H7 (cell line): ENCODE results near the gene FARP2. TPM values are rescaled to one million over a fixed set of nuclear protein-coding genes. Genes with fewer than 3 reads are reported as not detected.
A peak's percentile ranks its signal among the peaks of the same experiment; 100 is the strongest.

Source experiments
- DNase-seq: peaks from one replicate; pipeline ENCODE4 v3.0.0; 2012
- H3K27me3 ChIP-seq: 2 replicates; pipeline ENCODE4 v1.6.0; 2011; ENCODE audit warnings: mild to moderate bottlenecking, low read length; ENCODE audit not compliant: control insufficient read depth, insufficient read depth
- H3K36me3 ChIP-seq: replicated peaks from 2 replicates; pipeline ENCODE4 v1.5.1; 2011; ENCODE audit warnings: low read length; ENCODE audit not compliant: control insufficient read depth, insufficient read depth
- H3K4me3 ChIP-seq: 2 replicates; pipeline ENCODE4 v1.5.1; 2011; ENCODE audit warnings: low read depth, mild to moderate bottlenecking, control low read depth, low read length, moderate library complexity; ENCODE audit not compliant: insufficient read depth
- total RNA-seq: library from RNA; depleted of rRNA; stranded (reverse); fragments of >200 nt; shearing (Covaris generic); gene quantifications from 2 replicates; pipeline ENCODE4 v1.2.3, GENCODE V29; 2014

Gene FARP2
- total RNA-seq, 1 experiment from 2014 or later = 19.5 TPM

DNA sequence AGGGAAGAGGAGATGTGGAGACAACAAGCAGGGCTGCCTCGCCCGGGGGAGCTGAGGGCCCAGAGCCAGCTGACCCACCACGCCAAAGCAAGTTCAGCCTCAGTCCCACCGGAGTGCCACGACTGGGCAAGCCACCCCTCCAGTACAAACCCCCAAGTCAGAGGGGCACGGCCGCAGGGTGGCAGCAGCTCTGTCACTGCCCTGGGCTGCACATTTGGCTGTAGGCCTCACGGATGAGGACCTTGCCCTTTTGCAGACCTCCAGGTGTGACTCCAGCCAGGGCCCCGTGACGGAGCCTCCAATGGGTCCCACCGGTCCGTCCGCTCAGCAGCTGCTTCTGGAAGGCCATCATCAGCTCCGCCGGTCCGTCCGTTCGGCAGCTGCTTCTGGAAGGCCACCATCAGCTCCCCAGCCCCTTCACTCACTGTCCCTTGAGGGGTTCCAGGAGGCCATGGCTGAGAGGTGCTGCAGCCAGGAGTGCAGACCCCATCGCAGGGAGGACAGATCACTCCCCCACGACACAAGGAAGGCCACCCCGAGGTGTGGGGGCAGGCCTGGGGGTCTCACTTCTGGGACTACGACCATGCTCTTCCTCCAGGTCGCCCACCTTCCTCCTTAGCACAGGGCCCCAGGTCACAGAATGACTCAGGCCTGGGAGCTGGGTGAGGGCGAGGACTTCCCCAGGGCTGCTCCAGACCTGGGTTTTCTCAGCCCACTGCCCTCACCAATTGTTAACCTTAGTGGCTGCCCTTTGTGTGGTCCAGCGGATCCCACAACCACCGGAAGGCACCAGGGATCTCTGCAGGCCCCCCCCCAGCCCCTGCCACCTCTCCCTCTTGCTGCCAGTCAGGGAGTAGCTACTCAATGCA lies 176.9 kb downstream of the FARP2 start:
- Histone ChIP-seq H3K27me3 (no peaks in the 10 kb centered on the region), H3K36me3 (no peaks in the 10 kb centered on the region), H3K4me3 (no peak overlapping the region)
- peak; percentile 41 for DNase-seq

- no peaks in the 10 kb centered on the region for H3K27me3 ChIP-seq
- no peaks in the 10 kb centered on the region for H3K36me3 ChIP-seq
- H3K4me3 ChIP-seq = no peak overlapping the region
- DNase-seq = no peak
Measured at GRCh38 chr2:241534293-241534692, 178.2 kb downstream of the FARP2 start.

DNA sequence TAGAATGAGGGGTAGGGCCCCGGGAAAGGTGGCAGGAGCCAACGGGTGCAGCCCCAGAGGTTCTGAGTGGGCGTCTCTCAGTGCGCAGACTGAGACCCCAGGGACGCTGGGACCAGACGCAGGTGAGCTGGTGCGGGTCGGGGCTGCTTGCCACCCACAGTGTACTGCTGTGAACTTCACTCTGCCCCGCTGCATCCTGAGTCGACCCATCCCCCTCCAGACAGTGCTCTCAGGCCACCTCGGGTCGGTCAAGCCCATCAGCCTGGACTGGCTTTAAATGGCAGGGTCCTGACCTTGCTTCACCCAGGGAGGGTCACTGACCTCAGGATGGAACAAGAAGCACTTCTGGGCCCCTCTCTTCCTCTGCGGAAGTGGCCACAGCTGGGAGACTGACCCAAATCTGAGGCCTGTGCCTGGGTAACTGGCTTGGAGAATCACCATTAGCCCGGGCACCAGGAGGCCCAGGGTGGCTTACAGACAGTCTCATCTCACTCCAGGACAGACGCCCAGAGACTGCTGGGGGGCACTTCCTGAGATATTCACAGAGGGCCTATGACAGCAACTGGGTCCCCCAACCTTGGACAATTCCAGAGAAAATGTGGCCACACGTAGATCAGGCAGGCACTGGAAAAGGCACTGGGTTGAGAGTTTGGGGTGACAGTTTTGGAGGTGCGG lies 178.8 kb downstream of the FARP2 start:
- DNase-seq = peak; percentile 51
- Histone ChIP-seq H3K27me3 (peaks cover under 1% of the 10 kb centered on the region; the same call in 1 of the 2 replicates), H3K4me3 (no peak overlapping the region), H3K36me3 (no peaks in the 10 kb centered on the region)

- H3K4me3 ChIP-seq = no peak overlapping the region
- peak; percentile 43 for DNase-seq
- peaks cover 11% of the 10 kb centered on the region; the same call in 1 of the 2 replicates for H3K27me3 ChIP-seq
- H3K36me3 ChIP-seq = no peaks in the 10 kb centered on the region
Measured at GRCh38 chr2:241535871-241536655, 180.0 kb downstream of the FARP2 start.

- H3K36me3 ChIP-seq = no peaks in the 10 kb centered on the region
- H3K27me3 ChIP-seq = peaks cover 31% of the 10 kb centered on the region
- no peak overlapping the region for H3K4me3 ChIP-seq
- peak; percentile 40 for DNase-seq
Measured at GRCh38 chr2:241538838-241539615, 182.9 kb downstream of the FARP2 start.

DNA sequence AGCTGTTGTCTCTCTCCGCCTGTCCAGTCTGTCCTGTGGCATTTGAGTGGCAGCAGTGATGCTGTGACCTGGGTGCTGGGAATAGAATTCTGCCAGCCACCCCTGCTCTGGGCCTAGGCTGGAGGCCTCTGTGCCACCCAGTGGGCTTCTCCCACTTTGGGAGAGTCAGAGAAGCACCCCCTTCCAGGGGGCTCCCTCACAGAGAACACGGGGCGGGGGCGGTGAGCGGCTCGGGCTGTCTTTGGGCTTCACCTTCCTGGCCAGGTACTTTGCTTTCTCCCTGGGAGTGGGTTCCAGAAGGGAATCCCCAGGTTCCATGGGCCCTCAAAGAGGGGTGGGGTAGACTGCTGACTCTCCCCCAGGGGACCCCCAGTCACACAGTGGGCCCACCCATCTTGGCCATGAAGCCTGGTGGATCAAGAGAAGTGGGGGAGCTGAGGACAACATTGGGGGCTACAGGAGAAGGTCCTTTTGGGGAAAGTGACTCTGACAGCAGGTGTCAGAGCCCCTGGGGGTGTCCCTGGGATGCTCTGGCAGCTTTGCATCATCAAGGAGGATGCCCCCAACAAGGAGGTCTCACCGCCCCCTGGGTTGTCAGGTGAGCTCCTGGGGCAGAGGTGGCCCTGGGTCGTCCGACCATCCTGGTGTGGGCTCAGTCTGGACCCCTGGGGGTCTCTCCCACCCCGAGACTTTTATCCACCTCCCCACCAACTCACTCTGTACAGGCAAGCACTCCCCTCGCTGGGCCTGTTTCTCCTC lies 183.7 kb downstream of the FARP2 start:
- peaks cover 31% of the 10 kb centered on the region for H3K27me3 ChIP-seq
- H3K4me3 ChIP-seq = no peak overlapping the region
- H3K36me3 ChIP-seq = no peaks in the 10 kb centered on the region
- peak; percentile 36 for DNase-seq

DNA sequence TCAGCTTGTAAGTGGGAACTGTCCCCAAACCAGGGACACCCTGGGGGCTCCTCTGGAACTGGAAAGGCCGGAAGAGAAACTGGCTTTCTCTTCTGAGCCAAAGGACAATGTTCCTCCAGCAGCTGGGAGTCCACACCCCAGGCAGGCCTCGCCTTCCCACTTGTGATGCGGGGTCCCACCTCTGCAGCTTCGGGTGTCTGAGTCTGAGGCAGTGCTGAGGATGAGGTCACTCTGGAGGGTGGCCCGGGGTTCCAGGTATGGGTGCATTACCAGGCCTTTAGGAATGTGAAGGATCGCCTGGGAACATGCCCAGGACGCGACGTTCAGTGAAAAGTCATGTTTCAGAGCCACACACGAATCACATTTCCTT lies 184.3 kb downstream of the FARP2 start:
- H3K36me3 ChIP-seq = no peaks in the 10 kb centered on the region
- peaks cover 31% of the 10 kb centered on the region for H3K27me3 ChIP-seq
- peak overlapping the region; percentile 47 for H3K4me3 ChIP-seq
- DNase-seq = peak; percentile 66

DNA sequence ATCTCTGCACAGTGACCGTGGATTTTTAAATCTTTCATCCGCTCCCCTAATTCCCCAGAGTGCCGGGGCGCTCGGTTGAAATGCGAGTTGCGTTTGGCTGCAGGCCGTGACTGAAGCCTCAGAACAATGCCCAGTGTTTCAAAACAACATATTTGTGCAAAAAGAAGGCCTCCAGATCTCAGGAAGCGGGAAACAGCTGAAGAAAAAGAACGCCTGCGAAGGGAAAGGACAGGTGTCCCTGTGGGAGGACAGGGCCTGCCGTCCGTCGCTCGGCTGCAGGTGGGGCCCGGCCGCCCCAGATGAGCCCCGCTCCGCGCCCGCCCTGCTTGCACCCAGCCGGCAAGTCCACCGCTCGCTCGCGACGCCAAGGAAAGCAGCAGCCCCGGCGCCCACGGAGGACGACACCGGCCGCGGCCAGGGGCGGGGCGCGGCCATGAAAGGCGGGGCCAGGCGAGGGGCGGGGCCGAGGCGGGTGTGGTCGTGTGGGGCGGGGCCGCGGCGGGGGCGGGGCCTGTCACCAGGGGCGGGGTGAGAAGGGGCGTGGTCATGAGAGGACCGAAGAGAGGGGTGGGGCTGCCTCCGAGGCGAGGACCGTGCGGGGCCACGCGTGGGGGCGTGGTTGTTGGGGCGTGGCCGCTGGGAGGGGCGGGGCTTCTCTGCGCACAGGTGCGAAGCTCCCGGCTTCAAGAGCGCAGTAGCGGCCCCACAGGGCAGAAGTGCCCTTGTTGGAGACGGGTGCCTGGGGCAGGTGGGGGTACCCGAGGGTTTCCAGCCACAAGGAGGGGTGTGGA lies 184.9 kb downstream of the FARP2 start:
- Histone ChIP-seq H3K27me3 (peaks cover 31% of the 10 kb centered on the region), H3K36me3 (no peaks in the 10 kb centered on the region), H3K4me3 (peak overlapping the region; percentile 47)
- peak; percentile 100 for DNase-seq

DNA sequence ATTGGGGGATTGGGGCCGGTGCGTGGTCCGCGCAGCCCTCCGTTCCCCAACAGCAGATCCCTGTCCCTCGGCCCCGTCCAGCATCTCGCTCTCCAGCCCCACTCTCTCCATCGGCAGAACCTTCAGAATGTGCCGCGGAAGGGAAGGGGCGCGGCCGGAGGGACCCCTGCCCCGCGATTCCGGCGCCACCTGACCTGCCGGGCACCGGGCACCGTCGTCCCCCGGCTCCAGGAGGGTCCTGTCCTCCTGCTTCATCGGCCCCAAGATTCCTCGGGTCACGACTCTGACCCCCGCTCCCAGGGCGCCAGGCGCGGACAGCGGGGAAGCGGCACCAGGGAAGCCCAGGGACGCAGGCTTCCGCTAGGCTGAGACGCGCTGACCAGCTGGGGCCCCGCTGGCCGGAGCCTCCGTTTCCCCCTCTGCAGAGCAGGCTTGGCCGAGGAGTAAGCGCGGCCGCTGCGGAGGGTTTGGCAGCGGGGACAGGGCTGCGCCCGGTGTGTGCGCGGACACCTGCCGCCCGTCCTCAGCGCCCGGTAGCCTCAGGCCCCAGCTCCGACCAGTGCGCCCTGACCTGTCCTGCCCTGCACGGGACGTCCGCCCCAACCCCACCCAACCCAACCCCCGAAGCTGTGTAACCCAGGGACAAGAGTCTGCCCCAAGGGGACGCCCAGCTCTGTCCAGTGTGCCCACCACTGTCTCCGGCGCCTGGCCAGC lies 185.6 kb downstream of the FARP2 start:
- H3K4me3 ChIP-seq = peak overlapping the region; percentile 39
- no peak for DNase-seq
- H3K36me3 ChIP-seq = no peaks in the 10 kb centered on the region
- H3K27me3 ChIP-seq = peaks cover 31% of the 10 kb centered on the region

DNA sequence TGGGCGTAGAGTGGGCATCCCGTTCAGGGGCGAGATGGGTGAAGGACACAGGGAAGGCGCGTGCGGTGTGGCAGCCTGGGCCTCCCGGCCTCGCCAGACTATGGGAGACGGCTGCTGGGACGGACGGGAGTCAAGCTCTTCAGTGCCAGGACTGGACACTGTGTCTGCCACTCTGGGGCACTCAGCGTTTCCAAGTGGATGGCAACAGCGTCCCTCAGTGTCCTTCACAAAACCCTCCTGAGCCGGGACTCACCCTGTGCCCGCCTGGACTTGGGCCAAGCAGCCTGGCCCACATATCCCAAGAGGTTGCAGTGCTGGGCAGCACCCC lies 186.2 kb downstream of the FARP2 start:
- H3K36me3 ChIP-seq = no peaks in the 10 kb centered on the region
- no peak for DNase-seq
- no peak overlapping the region for H3K4me3 ChIP-seq
- H3K27me3 ChIP-seq = peaks cover 31% of the 10 kb centered on the region
